GM19452 (cell line): ENCODE results near the gene UFD1.

Source experiments
- ATAC-seq: cut with Tn5 transposase; IDR thresholded peaks from one replicate; pipeline ENCODE4 v1.9.1; 2021; ENCODE audit not compliant: unreplicated experiment

UFD1 gene

GRCh38 chr22:19400881-19401280, 78.1 kb downstream of the UFD1 start:
- ATAC-seq = no peak
